Vagina (tissue), 2 donors: ENCODE measurements around the gene CAMSAP2. TPM values are rescaled to one million over a fixed set of nuclear protein-coding genes. Genes with fewer than 3 reads are reported as not detected.

ENCODE experiments used
- DNase-seq, 2 donors: peaks; one replicate each; pipeline ENCODE4 v3.0.0-alpha.2; 2017; ENCODE audit errors: extremely low spot score in 2 of 2
- H3K27ac ChIP-seq: fragments of 200-600 bp; sonication (generic); one replicate; pipeline ENCODE4 v1.5.1; 2019
- H3K27me3 ChIP-seq: fragments of 200-600 bp; sonication (generic); one replicate; pipeline ENCODE4 v1.5.1; 2019
- H3K36me3 ChIP-seq, 2 donors: fragments of 200-600 bp; sonication (generic); one replicate each; pipeline ENCODE4 v1.5.1; 2017 to 2019
- H3K4me1 ChIP-seq: fragments of 200-600 bp; sonication (generic); one replicate; pipeline ENCODE4 v1.5.1; 2019
- H3K4me3 ChIP-seq, 2 donors: fragments of 200-600 bp; sonication (generic); 1 replicate in 1 of 2; 2 replicates in 1 of 2; pipeline ENCODE4 v1.5.1; 2016 to 2019
- H3K9me3 ChIP-seq: fragments of 200-600 bp; sonication (generic); one replicate; pipeline ENCODE4 v1.5.1; 2019
- POLR2A ChIP-seq, 2 donors: fragments of 450-650 bp; IDR thresholded peaks; one replicate each; pipeline ENCODE4 v1.6.1; 2017; ENCODE audit warnings: antibody characterized with exemption in 2 of 2, mild to moderate bottlenecking in 2 of 2, moderate library complexity in 2 of 2
- POLR2AphosphoS5 ChIP-seq, 2 donors: sonication (generic); formaldehyde crosslinking; IDR thresholded peaks; one replicate each; pipeline ENCODE4 v1.9.0; 2017; ENCODE audit warnings: antibody characterized with exemption in 2 of 2, mild to moderate bottlenecking in 2 of 2, low read depth in 1 of 2; ENCODE audit not compliant: insufficient read depth in 1 of 2
- intact Hi-C: fragments of 100-400 bp; cut with DNase I; formaldehyde crosslinking; loops from one replicate; pipeline ENCODE4 v1.15.1; 2023
- total RNA-seq: library from RNA; depleted of rRNA; stranded (reverse); fragments of >200 nt; gene quantifications from one replicate; pipeline ENCODE4 v1.2.3, GENCODE V29; 2016
- TF ChIP-seq, protein P1 (sequence below), 3 experiments: fragments of 450-650 bp in 2 of 3; fragments of 200-600 bp in 1 of 3; sonication (generic) in 1 of 3; IDR thresholded peaks; one replicate each; pipeline ENCODE4 v1.5.1; 2017 to 2019; ENCODE audit warnings: antibody characterized with exemption in 3 of 3, mild to moderate bottlenecking in 2 of 3, moderate library complexity in 2 of 3

Gene CAMSAP2
- total RNA-seq, 1 donor from 2014 or later = 30.0 TPM

DNA sequence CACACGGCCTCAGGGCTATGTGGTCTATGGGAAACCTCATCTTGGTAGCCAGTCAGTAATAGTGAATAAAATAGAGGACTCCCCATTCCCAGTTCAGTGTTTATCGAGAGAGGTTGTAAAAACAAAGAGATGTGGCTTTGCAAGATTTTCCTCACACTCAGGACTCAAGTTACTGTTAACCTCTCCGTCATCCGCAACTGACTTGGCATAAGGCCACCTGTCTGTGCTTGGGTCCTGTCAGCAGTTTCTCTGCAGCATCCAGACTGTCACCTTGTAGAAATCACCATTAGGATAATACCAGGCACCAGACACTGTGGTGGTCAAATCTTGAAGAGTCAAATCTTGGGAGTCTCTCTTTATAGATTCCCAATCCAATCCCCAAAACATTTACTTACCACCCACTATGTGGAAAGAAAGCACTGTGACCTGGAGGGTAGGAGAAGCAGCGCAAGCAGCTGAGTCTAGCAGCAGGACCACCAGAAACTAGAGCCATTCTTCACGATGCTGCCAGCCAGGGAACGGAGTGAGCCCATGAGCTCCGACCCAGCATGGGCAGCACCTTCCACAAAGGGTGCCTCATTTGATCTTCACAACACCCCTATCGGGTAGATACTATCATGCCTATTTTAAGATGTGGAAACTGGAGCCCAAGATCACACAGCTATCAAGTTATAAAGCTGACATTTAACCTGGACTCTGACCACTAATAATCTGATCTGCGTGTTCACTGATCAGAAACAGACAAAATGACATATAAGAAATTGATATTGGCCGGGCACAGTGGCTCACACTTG, 128.5 kb downstream of the CAMSAP2 start:
- no peak overlapping the region for H3K27ac ChIP-seq
- no peaks in the 10 kb centered on the region for H3K4me1 ChIP-seq
- H3K4me3 ChIP-seq = no peak overlapping the region
- TF ChIP-seq POLR2AphosphoS5 (IDR thresholded peaks at IDR 0.05; ENCODE audit: insufficient read depth in 1 of 2, low read depth in 1 of 2) (no peak), POLR2A (IDR thresholded peaks at IDR 0.05) (no peak)
- TF ChIP-seq, protein P1, sequence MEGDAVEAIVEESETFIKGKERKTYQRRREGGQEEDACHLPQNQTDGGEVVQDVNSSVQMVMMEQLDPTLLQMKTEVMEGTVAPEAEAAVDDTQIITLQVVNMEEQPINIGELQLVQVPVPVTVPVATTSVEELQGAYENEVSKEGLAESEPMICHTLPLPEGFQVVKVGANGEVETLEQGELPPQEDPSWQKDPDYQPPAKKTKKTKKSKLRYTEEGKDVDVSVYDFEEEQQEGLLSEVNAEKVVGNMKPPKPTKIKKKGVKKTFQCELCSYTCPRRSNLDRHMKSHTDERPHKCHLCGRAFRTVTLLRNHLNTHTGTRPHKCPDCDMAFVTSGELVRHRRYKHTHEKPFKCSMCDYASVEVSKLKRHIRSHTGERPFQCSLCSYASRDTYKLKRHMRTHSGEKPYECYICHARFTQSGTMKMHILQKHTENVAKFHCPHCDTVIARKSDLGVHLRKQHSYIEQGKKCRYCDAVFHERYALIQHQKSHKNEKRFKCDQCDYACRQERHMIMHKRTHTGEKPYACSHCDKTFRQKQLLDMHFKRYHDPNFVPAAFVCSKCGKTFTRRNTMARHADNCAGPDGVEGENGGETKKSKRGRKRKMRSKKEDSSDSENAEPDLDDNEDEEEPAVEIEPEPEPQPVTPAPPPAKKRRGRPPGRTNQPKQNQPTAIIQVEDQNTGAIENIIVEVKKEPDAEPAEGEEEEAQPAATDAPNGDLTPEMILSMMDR (IDR thresholded peaks at IDR 0.05) = no peak
- no peaks in the 10 kb centered on the region for H3K27me3 ChIP-seq
- intact Hi-C loops = no loop called here
- peaks cover 0 to 7% of the 10 kb centered on the region in 2 donors for H3K36me3 ChIP-seq
- no peaks in the 10 kb centered on the region for H3K9me3 ChIP-seq
- no peak for DNase-seq

DNA sequence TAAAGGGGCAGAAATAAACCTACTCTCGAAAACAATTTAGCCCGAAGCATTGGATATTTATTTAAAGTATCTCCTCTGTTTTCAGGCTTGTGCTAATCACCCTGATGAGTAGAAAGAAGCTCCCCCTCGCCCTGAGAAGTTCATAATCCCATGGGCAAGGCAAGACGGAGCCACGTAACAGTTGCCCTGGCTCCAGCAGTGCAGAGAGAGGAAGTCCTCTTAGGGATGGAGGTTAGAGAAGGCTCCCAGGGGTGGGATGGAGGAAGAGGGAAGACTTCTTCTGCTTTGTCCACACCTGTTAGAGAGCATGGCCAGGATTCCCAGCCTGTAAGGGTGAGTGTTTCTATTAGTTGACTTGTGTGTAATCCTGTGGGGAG, 130.7 kb downstream of the CAMSAP2 start:
- H3K36me3 ChIP-seq = no peaks in the 10 kb centered on the region
- no peak overlapping the region for H3K4me3 ChIP-seq
- no peak overlapping the region for H3K27ac ChIP-seq
- intact Hi-C loops = no loop called here
- H3K27me3 ChIP-seq = peaks cover 10% of the 10 kb centered on the region
- TF ChIP-seq POLR2A (IDR thresholded peaks at IDR 0.05) (no peak), POLR2AphosphoS5 (IDR thresholded peaks at IDR 0.05; ENCODE audit: insufficient read depth in 1 of 2, low read depth in 1 of 2) (no peak)
- TF ChIP-seq, protein P1 (IDR thresholded peaks at IDR 0.05) = no peak
- no peak for DNase-seq
- no peaks in the 10 kb centered on the region for H3K9me3 ChIP-seq
- peaks cover 13% of the 10 kb centered on the region for H3K4me1 ChIP-seq

DNA sequence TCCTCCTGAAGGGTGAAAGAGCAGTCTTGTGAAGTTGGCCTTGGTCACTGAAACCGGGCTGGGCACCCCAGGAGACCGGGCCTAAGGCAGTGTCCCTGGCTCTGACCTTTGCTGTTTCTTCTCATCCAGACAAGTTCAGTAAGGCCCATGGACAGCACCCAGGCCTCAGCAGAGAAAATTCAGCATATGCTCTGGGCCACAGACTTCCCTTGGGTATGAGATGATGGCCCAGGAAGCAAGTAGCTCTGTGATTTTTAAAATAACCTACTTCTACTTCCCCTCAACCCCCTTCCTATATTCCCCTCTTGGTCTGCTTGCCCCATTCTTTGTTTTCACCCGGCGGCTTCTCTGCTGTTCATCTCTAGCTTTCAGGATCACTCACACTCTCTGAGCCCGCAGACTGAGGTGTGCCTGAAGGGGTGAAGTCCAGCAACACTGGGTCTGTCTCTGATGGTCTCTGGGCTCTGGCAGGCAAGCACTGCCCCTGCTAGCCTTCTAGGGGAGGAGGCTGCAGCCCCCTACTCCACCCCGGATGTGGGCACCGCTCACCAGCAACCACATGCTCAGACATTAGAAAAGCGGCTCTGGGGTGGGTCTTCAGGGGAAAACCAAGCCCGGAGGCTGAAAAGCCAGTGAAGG, 131.2 kb downstream of the CAMSAP2 start:
- intact Hi-C loops = no loop called here
- Histone ChIP-seq H3K27me3 (peaks cover 10% of the 10 kb centered on the region), H3K27ac (no peak overlapping the region)

DNA sequence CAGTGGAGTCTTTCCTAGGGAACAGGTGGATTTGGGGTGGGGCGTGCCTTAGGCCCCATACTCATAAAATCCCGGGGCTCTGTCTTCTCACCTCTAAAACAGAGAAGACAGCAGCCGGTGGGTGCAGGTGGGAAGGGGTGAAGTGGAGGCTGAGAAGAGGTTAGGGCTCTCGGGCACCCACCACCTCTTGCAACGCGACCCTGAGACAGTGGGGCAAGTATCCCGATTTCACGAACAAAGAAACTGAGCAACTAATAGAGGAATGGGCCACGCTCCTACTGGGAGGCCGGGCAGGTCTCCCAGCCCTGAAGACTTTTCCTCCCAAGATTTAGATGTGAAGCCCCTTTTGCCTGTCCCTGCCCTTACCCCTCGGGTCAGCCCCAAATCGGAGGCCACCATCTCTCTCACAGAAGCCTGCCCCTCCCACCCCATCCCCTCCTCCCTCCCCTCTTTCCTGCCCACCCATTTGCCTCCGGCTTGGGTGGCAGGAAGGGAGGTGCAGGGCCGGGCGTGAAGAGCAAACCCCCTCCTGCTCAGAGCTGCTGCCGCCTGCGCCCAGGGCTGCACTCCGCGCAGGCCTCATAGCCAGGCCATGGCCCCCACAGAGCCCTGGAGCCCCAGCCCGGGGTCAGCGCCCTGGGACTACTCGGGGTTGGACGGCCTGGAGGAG, 133.9 kb downstream of the CAMSAP2 start, which contains the start of gene GPR25:
Gene GPR25 (plus strand): TSS at position 536 of the 670 bp plus-strand sequence. CDS start 57 bp downstream, at position 593.
- no peaks in the 10 kb centered on the region for H3K9me3 ChIP-seq
- intact Hi-C loops = no loop called here
- no peaks in the 10 kb centered on the region for H3K36me3 ChIP-seq
- TF ChIP-seq, protein P1 (IDR thresholded peaks at IDR 0.05) = no peak
- TF ChIP-seq POLR2AphosphoS5 (IDR thresholded peaks at IDR 0.05; ENCODE audit: insufficient read depth in 1 of 2, low read depth in 1 of 2) (no peak), POLR2A (IDR thresholded peaks at IDR 0.05) (no peak)
- H3K4me1 ChIP-seq = peaks cover 13% of the 10 kb centered on the region
- peak within 1 kb of the TSS; percentile 25 to 49 for H3K4me3 ChIP-seq
- no peak for DNase-seq
- no peak within 1 kb of the TSS for H3K27ac ChIP-seq
- H3K27me3 ChIP-seq = peaks cover 10% of the 10 kb centered on the region

More for the DNA sequence above, 131.2 kb downstream of the CAMSAP2 start:
- Histone ChIP-seq H3K36me3 (no peaks in the 10 kb centered on the region), H3K4me1 (peaks cover 13% of the 10 kb centered on the region), H3K4me3 (no peak overlapping the region), H3K9me3 (no peaks in the 10 kb centered on the region)
- DNase-seq = no peak
- no peak for TF ChIP-seq POLR2A (IDR thresholded peaks at IDR 0.05)
- no peak for TF ChIP-seq POLR2AphosphoS5 (IDR thresholded peaks at IDR 0.05; ENCODE audit: insufficient read depth in 1 of 2, low read depth in 1 of 2)
- TF ChIP-seq, protein P1 (IDR thresholded peaks at IDR 0.05) = no peak
